PFSK-1 (cell line): ENCODE data around the gene NRCAM.

ENCODE experiments used
- FOXP2 ChIP-seq: optimal IDR thresholded peaks from 2 replicates; pipeline ENCODE3; 2011; ENCODE audit warnings: borderline replicate concordance, control low read depth, inconsistent platforms; ENCODE audit not compliant: insufficient read depth; ENCODE audit errors: extremely low read length, extremely low read depth
- POLR2AphosphoS5 ChIP-seq: IDR thresholded peaks from 2 replicates; pipeline ENCODE4 v1.6.1; 2012; ENCODE audit warnings: low read depth, mild to moderate bottlenecking, control low read depth, low read length, moderate library complexity
- SIN3A ChIP-seq: IDR thresholded peaks from 2 replicates; pipeline ENCODE4 v1.6.1; 2012; ENCODE audit warnings: mild to moderate bottlenecking, low read length, moderate library complexity, borderline replicate concordance; ENCODE audit not compliant: insufficient read depth
- TAF1 ChIP-seq: IDR thresholded peaks from 2 replicates; pipeline ENCODE4 v1.6.1; 2012; ENCODE audit warnings: low read length, control low read depth, borderline replicate concordance; ENCODE audit not compliant: insufficient read depth
- TF ChIP-seq, protein P1 (sequence below), 2 experiments: IDR thresholded peaks; 2 replicates each; pipeline versions ENCODE4 v1.6.1 to v1.8.0; 2011 to 2012; ENCODE audit warnings: low read depth in 2 of 2, low read length in 2 of 2, control low read depth in 1 of 2, inconsistent platforms in 1 of 2, mild to moderate bottlenecking in 1 of 2, moderate library complexity in 1 of 2; ENCODE audit not compliant: insufficient read depth in 1 of 2

Gene NRCAM

DNA sequence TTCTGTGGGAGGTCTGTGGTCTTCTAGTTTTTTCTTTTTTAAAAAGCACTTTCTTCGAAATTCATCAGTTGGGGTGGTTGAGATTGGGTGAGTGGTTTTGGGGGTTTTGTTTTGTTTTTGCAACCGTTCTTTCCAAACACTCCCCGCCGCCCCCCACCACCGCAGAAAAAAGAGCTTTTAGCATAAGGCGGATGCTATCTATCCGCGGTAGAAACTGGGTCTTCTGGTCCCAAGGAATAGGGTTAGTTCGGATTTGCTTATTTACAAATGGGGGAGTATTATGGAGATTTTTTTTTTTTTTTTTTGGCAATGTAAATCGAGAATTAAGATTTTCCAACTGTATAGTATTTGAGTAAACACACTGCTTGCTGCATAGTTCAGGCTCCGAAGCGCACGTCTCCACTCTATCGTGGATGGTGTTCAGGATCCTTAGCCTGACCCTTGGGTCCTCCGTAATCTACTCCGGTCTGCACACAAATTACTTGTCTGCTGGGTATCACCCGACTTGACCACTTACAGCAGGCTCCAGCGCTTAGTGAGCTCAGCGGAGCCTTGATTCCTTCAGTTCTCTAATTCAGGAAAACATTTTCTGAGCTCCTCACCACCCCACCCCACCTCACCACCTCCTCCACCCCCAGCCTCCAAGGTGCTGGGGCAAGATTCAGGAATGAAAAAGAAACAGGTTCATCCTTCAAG is 757 bp upstream of the NRCAM start:
- no peak for TF ChIP-seq TAF1

GRCh38 chr7:108455551-108455997 is 662 bp downstream of the NRCAM start:
- TF ChIP-seq POLR2AphosphoS5 (no peak), TAF1 (no peak), SIN3A (no peak), FOXP2 (no peak)
- TF ChIP-seq, protein P1, sequence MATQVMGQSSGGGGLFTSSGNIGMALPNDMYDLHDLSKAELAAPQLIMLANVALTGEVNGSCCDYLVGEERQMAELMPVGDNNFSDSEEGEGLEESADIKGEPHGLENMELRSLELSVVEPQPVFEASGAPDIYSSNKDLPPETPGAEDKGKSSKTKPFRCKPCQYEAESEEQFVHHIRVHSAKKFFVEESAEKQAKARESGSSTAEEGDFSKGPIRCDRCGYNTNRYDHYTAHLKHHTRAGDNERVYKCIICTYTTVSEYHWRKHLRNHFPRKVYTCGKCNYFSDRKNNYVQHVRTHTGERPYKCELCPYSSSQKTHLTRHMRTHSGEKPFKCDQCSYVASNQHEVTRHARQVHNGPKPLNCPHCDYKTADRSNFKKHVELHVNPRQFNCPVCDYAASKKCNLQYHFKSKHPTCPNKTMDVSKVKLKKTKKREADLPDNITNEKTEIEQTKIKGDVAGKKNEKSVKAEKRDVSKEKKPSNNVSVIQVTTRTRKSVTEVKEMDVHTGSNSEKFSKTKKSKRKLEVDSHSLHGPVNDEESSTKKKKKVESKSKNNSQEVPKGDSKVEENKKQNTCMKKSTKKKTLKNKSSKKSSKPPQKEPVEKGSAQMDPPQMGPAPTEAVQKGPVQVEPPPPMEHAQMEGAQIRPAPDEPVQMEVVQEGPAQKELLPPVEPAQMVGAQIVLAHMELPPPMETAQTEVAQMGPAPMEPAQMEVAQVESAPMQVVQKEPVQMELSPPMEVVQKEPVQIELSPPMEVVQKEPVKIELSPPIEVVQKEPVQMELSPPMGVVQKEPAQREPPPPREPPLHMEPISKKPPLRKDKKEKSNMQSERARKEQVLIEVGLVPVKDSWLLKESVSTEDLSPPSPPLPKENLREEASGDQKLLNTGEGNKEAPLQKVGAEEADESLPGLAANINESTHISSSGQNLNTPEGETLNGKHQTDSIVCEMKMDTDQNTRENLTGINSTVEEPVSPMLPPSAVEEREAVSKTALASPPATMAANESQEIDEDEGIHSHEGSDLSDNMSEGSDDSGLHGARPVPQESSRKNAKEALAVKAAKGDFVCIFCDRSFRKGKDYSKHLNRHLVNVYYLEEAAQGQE (IDR thresholded peaks at IDR 0.05; ENCODE audit: insufficient read depth in 1 of 2, low read depth in 2 of 2, low read length in 2 of 2), result no peak

DNA sequence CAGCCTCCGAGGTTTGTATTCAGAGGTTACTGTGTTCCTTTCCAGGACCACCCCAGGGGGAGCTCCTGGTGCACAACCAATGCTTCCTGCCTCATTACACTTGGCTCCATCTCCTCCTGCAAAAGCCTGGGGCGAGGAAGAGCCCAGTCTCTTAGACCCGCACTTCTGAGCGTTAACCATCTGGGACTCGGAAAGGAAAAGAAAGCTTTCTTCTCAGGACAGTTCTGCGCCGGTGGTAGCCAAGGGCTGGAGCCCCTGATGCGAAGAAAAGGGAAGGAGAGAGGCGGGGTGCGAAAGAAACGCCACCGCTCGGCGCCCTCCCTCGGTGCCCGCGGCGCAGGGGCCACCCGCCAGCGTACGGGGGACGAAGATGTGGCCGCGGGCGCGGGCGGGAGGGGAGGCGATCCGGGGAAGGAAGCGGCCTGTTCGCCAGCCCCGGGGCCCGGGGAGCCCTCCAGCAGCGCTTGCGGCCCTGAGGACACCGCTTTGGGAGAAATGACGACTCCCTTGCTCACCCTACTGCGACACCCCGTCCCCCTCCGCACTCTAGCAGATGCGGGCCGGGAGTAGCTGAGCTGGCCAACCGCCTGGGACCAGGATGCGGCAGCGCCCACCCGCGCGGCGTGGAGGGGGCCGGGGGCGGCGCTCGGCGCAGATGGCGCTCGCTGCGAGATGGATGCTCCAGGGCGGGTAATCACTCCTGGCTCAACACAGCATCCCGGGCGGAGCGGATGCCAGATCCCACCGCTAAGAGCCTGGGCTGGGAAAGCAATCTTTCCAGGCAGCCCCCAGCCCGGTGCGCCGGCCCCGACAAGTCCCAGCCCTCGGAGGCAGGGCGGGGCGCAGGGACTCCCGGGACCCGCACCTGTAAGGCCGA is 1.3 kb downstream of the NRCAM start:
- TF ChIP-seq POLR2AphosphoS5 (no peak), SIN3A (no peak), FOXP2 (no peak), TAF1 (no peak)
- TF ChIP-seq, protein P1 (IDR thresholded peaks at IDR 0.05; ENCODE audit: insufficient read depth in 1 of 2, low read depth in 2 of 2, low read length in 2 of 2), result no peak

DNA sequence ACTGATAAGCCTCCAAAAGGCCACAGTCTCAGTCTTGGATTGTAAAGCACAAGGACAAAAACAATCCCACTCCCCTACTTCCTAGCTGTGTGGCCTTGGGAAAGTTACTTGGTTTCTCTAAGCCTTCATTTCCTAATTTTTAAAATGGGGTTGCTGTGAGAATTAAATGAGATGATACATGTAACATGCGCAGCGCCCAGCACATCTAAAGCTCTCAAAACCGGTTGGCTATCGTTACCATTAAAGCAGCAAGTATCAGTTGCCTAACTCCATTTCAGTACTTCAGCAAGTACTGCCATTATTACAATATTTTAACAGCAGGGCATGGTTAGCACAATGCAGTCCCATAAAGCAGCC is 1.9 kb downstream of the NRCAM start:
- TF ChIP-seq SIN3A, result no peak
- no peak for TF ChIP-seq TAF1
- no peak for TF ChIP-seq POLR2AphosphoS5
- TF ChIP-seq, protein P1 (IDR thresholded peaks at IDR 0.05; ENCODE audit: insufficient read depth in 1 of 2, low read depth in 2 of 2, low read length in 2 of 2), result no peak
- TF ChIP-seq FOXP2, result no peak

- TF ChIP-seq, protein P1 (IDR thresholded peaks at IDR 0.05; ENCODE audit: insufficient read depth in 1 of 2, low read depth in 2 of 2, low read length in 2 of 2), result no peak
- no peak for TF ChIP-seq TAF1
- TF ChIP-seq FOXP2, result no peak
- TF ChIP-seq SIN3A, result no peak
- TF ChIP-seq POLR2AphosphoS5, result no peak
These were observed 2.9 kb downstream of the NRCAM start for GRCh38 chr7:108453320-108453719.
